ENCODE results near the gene NOC3L.

GRCh38 chr10:94333051-94333450 lies 29.7 kb downstream of the NOC3L start:
- no peak for TF ChIP-seq CTCF (IDR thresholded peaks at IDR 0.05)
- no peak for TF ChIP-seq POLR2A (IDR thresholded peaks at IDR 0.05)

Data from prostate gland (tissue), 2 donors.